WTC11 (cell line): ENCODE results near the gene HS3ST4. TPM values are rescaled to one million over a fixed set of nuclear protein-coding genes. Genes with fewer than 3 reads are reported as not detected.

ENCODE experiments used
- ATAC-seq: fragments of 200-7000 bp; cut with Tn5 transposase; 2 replicates; pipeline ENCODE4 v1.10.0; 2021; ENCODE audit warnings: mild to moderate bottlenecking, moderate library complexity
- CTCF ChIA-PET: fragments of 300-600 bp; sonication (Branson Sonifier 250); formaldehyde crosslinking; loops from one replicate; lab custom pipeline; 2021; ENCODE audit warnings: antibody characterized with exemption; lab: Charles Lee
- POLR2A ChIA-PET: fragments of 350-600 bp; sonication (Branson Sonifier 250); formaldehyde crosslinking; loops from one replicate; lab custom pipeline; 2021; ENCODE audit warnings: antibody characterized with exemption; lab: Charles Lee
- DNase-seq: peaks from one replicate; pipeline ENCODE4 v3.0.0; 2021; ENCODE audit warnings: low spot score
- H3K27ac Mint-ChIP-seq: 2 replicates; pipeline ENCODE4 v1.8.0; 2021; ENCODE audit warnings: mixed read lengths
- H3K27me3 Mint-ChIP-seq: 2 replicates; pipeline ENCODE4 v1.8.0; 2021; ENCODE audit warnings: low read depth, mild to moderate bottlenecking, moderate library complexity, mixed read lengths
- H3K36me3 Mint-ChIP-seq: 2 replicates; pipeline ENCODE4 v1.8.0; 2021; ENCODE audit warnings: mixed read lengths
- H3K4me1 Mint-ChIP-seq: 2 replicates; pipeline ENCODE4 v1.8.0; 2022; ENCODE audit warnings: mixed read lengths
- H3K4me3 Mint-ChIP-seq: 2 replicates; pipeline ENCODE4 v1.8.0; 2021; ENCODE audit warnings: mild to moderate bottlenecking, moderate library complexity, mixed read lengths
- H3K9me3 Mint-ChIP-seq: 2 replicates; pipeline ENCODE4 v1.8.0; 2021; ENCODE audit warnings: mixed read lengths
- ATF1 ChIP-seq: sonication (generic); formaldehyde crosslinking; IDR thresholded peaks from 2 replicates; pipeline ENCODE4 v1.8.1; 2023; ENCODE audit warnings: mild to moderate bottlenecking, moderate library complexity, missing genetic modification reagents
- CREB1 ChIP-seq: sonication (generic); formaldehyde crosslinking; IDR thresholded peaks from 2 replicates; pipeline ENCODE4 v1.8.0; 2023; ENCODE audit warnings: mild to moderate bottlenecking, missing genetic modification reagents
- ELF4 ChIP-seq: sonication (generic); formaldehyde crosslinking; IDR thresholded peaks from 2 replicates; pipeline ENCODE4 v1.8.1; 2022; ENCODE audit warnings: low read depth, mild to moderate bottlenecking, moderate library complexity, missing genetic modification reagents
- EMX1 ChIP-seq: fragments of 250-450 bp; sonication (Bioruptor Pico); IDR thresholded peaks from 2 replicates; pipeline ENCODE4 v1.8.0; 2021; ENCODE audit warnings: mild to moderate bottlenecking
- FOXJ3 ChIP-seq: sonication (generic); formaldehyde crosslinking; IDR thresholded peaks from 2 replicates; pipeline ENCODE4 v1.9.0; 2021; ENCODE audit warnings: missing genetic modification reagents, mild to moderate bottlenecking, borderline replicate concordance
- FOXK1 ChIP-seq: sonication (generic); formaldehyde crosslinking; IDR thresholded peaks from 2 replicates; pipeline ENCODE4 v1.8.0; 2022; ENCODE audit warnings: mild to moderate bottlenecking, moderate library complexity, missing genetic modification reagents
- MXD4 ChIP-seq: fragments of 250-450 bp; sonication (Bioruptor Pico); IDR thresholded peaks from 2 replicates; pipeline ENCODE4 v1.8.0; 2021; ENCODE audit warnings: mild to moderate bottlenecking, moderate library complexity, borderline replicate concordance
- NFYB ChIP-seq: sonication (generic); formaldehyde crosslinking; conservative IDR thresholded peaks from 2 replicates; pipeline ENCODE4 v1.8.0; 2022; ENCODE audit warnings: low read depth, missing genetic modification reagents
- NR2C2 ChIP-seq: sonication (generic); formaldehyde crosslinking; IDR thresholded peaks from 2 replicates; pipeline ENCODE4 v1.8.0; 2022; ENCODE audit warnings: mild to moderate bottlenecking, missing genetic modification reagents
- OVOL2 ChIP-seq: fragments of 250-450 bp; sonication (Bioruptor Pico); IDR thresholded peaks from 2 replicates; pipeline ENCODE4 v1.9.0; 2021; ENCODE audit warnings: mild to moderate bottlenecking, borderline replicate concordance
- PRRX2 ChIP-seq: fragments of 250-450 bp; sonication (Bioruptor Pico); IDR thresholded peaks from 2 replicates; pipeline ENCODE4 v1.8.0; 2021; ENCODE audit warnings: mild to moderate bottlenecking
- TEAD1 ChIP-seq: sonication (generic); formaldehyde crosslinking; IDR thresholded peaks from 2 replicates; pipeline ENCODE4 v1.8.0; 2022; ENCODE audit warnings: mild to moderate bottlenecking, missing genetic modification reagents
- ZBTB21 ChIP-seq: sonication (generic); formaldehyde crosslinking; IDR thresholded peaks from 2 replicates; pipeline ENCODE4 v1.8.1; 2023; ENCODE audit warnings: mild to moderate bottlenecking, missing genetic modification reagents, borderline replicate concordance
- ZNF138 ChIP-seq: sonication (generic); formaldehyde crosslinking; conservative IDR thresholded peaks from 2 replicates; pipeline ENCODE4 v1.8.1; 2022; ENCODE audit warnings: mild to moderate bottlenecking, moderate library complexity, missing genetic modification reagents
- ZNF423 ChIP-seq: fragments of 250-450 bp; sonication (Bioruptor Pico); IDR thresholded peaks from 2 replicates; pipeline ENCODE4 v2.1.2; 2022; ENCODE audit warnings: mild to moderate bottlenecking, moderate library complexity
- total RNA-seq: library from RNA; stranded (reverse); gene quantifications from 3 replicates; pipeline ENCODE4 v1.2.3, GENCODE V29; 2021
- TF ChIP-seq, protein P1 (sequence below): sonication (generic); formaldehyde crosslinking; IDR thresholded peaks from 2 replicates; pipeline ENCODE4 v1.8.1; 2022; ENCODE audit warnings: missing genetic modification reagents, borderline replicate concordance
- TF ChIP-seq, protein P2 (sequence below): sonication (generic); formaldehyde crosslinking; IDR thresholded peaks from 2 replicates; pipeline ENCODE4 v1.8.1; 2023; ENCODE audit warnings: mild to moderate bottlenecking, moderate library complexity, missing genetic modification reagents
- TF ChIP-seq, protein P3 (sequence below): fragments of 200-600 bp; IDR thresholded peaks from 2 replicates; pipeline ENCODE4 v1.8.0; 2022; ENCODE audit warnings: antibody characterized with exemption
- TF ChIP-seq, protein P4 (sequence below): fragments of 250-450 bp; sonication (Bioruptor Pico); IDR thresholded peaks from 2 replicates; pipeline ENCODE4 v1.8.0; 2021; ENCODE audit warnings: mild to moderate bottlenecking
- TF ChIP-seq, protein P5 (sequence below): sonication (generic); formaldehyde crosslinking; IDR thresholded peaks from 2 replicates; pipeline ENCODE4 v1.8.1; 2022; ENCODE audit warnings: low read depth, missing genetic modification reagents, borderline replicate concordance

The HS3ST4 gene
- total RNA-seq, 1 experiment from 2014 or later, result 5.4 TPM

DNA sequence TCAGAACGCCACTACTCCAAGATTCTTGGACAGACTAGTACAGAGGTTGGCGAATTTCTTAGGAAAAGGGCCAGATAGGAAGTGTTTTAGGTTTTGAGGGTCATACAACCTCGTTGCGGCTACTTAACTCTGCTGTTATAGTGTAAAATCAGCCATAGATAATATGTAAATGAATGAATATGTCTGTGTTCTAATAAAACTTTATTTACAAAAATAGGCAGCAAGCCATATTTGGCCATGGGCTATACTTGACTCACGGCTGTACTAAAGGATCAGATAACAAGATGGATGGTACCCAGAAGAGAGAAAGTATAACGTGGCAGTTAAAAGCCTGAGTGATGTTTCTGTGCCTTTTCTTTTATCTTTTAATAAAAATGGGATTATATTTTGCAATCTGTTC is 125.5 kb downstream of the HS3ST4 start:
- TF ChIP-seq MXD4 (CRISPR knock-in tag), result no peak
- TF ChIP-seq NFYB (CRISPR knock-in tag), result no peak
- no peak for TF ChIP-seq ELF4
- no peak for TF ChIP-seq EMX1 (CRISPR knock-in tag)
- TF ChIP-seq, protein P1, sequence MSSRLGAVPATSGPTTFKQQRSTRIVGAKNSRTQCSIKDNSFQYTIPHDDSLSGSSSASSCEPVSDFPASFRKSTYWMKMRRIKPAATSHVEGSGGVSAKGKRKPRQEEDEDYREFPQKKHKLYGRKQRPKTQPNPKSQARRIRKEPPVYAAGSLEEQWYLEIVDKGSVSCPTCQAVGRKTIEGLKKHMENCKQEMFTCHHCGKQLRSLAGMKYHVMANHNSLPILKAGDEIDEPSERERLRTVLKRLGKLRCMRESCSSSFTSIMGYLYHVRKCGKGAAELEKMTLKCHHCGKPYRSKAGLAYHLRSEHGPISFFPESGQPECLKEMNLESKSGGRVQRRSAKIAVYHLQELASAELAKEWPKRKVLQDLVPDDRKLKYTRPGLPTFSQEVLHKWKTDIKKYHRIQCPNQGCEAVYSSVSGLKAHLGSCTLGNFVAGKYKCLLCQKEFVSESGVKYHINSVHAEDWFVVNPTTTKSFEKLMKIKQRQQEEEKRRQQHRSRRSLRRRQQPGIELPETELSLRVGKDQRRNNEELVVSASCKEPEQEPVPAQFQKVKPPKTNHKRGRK (CRISPR knock-in tag), result no peak
- TF ChIP-seq ZBTB21, result no peak
- no peak for TF ChIP-seq CREB1 (CRISPR knock-in tag)
- TF ChIP-seq, protein P2, sequence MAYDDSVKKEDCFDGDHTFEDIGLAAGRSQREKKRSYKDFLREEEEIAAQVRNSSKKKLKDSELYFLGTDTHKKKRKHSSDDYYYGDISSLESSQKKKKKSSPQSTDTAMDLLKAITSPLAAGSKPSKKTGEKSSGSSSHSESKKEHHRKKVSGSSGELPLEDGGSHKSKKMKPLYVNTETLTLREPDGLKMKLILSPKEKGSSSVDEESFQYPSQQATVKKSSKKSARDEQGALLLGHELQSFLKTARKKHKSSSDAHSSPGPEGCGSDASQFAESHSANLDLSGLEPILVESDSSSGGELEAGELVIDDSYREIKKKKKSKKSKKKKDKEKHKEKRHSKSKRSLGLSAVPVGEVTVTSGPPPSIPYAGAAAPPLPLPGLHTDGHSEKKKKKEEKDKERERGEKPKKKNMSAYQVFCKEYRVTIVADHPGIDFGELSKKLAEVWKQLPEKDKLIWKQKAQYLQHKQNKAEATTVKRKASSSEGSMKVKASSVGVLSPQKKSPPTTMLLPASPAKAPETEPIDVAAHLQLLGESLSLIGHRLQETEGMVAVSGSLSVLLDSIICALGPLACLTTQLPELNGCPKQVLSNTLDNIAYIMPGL (CRISPR knock-in tag), result no peak
- no peak for TF ChIP-seq PRRX2
- no peak for TF ChIP-seq ATF1 (CRISPR knock-in tag)
- TF ChIP-seq FOXJ3, result no peak
- TF ChIP-seq, protein P3, sequence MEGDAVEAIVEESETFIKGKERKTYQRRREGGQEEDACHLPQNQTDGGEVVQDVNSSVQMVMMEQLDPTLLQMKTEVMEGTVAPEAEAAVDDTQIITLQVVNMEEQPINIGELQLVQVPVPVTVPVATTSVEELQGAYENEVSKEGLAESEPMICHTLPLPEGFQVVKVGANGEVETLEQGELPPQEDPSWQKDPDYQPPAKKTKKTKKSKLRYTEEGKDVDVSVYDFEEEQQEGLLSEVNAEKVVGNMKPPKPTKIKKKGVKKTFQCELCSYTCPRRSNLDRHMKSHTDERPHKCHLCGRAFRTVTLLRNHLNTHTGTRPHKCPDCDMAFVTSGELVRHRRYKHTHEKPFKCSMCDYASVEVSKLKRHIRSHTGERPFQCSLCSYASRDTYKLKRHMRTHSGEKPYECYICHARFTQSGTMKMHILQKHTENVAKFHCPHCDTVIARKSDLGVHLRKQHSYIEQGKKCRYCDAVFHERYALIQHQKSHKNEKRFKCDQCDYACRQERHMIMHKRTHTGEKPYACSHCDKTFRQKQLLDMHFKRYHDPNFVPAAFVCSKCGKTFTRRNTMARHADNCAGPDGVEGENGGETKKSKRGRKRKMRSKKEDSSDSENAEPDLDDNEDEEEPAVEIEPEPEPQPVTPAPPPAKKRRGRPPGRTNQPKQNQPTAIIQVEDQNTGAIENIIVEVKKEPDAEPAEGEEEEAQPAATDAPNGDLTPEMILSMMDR, result no peak
- TF ChIP-seq, protein P4, sequence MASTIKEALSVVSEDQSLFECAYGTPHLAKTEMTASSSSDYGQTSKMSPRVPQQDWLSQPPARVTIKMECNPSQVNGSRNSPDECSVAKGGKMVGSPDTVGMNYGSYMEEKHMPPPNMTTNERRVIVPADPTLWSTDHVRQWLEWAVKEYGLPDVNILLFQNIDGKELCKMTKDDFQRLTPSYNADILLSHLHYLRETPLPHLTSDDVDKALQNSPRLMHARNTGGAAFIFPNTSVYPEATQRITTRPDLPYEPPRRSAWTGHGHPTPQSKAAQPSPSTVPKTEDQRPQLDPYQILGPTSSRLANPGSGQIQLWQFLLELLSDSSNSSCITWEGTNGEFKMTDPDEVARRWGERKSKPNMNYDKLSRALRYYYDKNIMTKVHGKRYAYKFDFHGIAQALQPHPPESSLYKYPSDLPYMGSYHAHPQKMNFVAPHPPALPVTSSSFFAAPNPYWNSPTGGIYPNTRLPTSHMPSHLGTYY (CRISPR knock-in tag), result no peak
- TF ChIP-seq ZNF423 (CRISPR knock-in tag), result no peak
- no peak for TF ChIP-seq TEAD1
- no peak for TF ChIP-seq FOXK1 (CRISPR knock-in tag)
- no peak for TF ChIP-seq ZNF138 (CRISPR knock-in tag)
- TF ChIP-seq OVOL2 (CRISPR knock-in tag), result no peak
- H3K27ac Mint-ChIP-seq, result no peak overlapping the region
- no peaks in the 10 kb centered on the region for H3K36me3 Mint-ChIP-seq
- ChIA-PET POLR2A (no interaction called here), CTCF (no interaction called here)
- peaks cover under 1% of the 10 kb centered on the region; the same call in 1 of the 2 replicates for H3K9me3 Mint-ChIP-seq
- no peak overlapping the region for H3K4me3 Mint-ChIP-seq
- peaks cover 5% of the 10 kb centered on the region; the same call in 1 of the 2 replicates for H3K4me1 Mint-ChIP-seq
- ATAC-seq, result no peak
- H3K27me3 Mint-ChIP-seq, result no peaks in the 10 kb centered on the region
- no peak for DNase-seq

DNA sequence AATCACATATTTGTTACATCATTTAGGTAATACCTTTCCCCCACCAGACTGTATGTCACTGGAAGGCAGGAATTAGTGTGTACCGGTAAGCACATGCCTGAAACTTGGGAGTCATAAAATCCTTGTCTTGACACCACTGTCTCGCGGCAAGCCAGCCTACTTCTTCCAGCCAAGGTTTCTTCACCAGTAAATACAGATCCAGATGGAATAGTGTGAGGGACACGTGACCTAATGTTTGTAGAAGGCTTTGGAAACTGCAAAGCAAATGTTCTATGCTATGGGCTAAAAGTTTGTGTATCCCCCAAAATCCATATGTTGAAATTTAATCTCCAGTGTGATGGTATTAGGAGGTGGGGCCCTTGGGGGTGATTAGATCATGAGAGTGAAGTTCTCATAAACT is 126.1 kb downstream of the HS3ST4 start:
- Mint-ChIP-seq H3K4me1 (peaks cover 5% of the 10 kb centered on the region; the same call in 1 of the 2 replicates), H3K27me3 (no peaks in the 10 kb centered on the region), H3K27ac (no peak overlapping the region), H3K36me3 (no peaks in the 10 kb centered on the region), H3K4me3 (no peak overlapping the region), H3K9me3 (no peaks in the 10 kb centered on the region; the same call in 1 of the 2 replicates)
- no peak for TF ChIP-seq NR2C2 (CRISPR knock-in tag)
- no peak for TF ChIP-seq ZNF138 (CRISPR knock-in tag)
- TF ChIP-seq, protein P1 (CRISPR knock-in tag), result no peak
- TF ChIP-seq, protein P5, sequence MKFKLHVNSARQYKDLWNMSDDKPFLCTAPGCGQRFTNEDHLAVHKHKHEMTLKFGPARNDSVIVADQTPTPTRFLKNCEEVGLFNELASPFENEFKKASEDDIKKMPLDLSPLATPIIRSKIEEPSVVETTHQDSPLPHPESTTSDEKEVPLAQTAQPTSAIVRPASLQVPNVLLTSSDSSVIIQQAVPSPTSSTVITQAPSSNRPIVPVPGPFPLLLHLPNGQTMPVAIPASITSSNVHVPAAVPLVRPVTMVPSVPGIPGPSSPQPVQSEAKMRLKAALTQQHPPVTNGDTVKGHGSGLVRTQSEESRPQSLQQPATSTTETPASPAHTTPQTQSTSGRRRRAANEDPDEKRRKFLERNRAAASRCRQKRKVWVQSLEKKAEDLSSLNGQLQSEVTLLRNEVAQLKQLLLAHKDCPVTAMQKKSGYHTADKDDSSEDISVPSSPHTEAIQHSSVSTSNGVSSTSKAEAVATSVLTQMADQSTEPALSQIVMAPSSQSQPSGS, result no peak
- POLR2A ChIA-PET, result no interaction called here
- ATAC-seq (no peak), DNase-seq (no peak)
- CTCF ChIA-PET, result no interaction called here
